ENCODE measurements around the gene BOC.

Gene BOC

DNA sequence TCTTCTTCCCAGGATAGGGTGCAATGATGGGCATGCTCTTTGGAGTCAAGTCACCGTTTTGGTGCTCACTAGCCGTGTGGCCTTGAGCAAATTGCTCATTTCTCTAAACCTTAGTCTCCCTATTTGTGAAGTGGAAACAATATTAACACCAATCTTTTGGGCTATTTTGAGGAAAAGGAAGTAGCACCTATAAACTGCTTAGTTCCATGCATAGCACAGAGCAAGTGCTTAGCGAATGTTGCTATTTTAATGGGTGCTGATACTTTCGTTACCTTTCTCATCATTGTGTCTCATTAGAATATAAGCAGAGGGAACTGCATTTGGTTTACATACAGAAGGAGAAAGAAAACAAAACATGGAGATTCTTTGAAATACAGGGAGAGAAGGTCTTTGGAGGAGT lies 66.1 kb downstream of the BOC start:
- H3K4me3 ChIP-seq (ENCODE audit: control insufficient read depth, low read depth, low read length): no peak overlapping the region
- no peak for DNase-seq (ENCODE audit: low read depth)
- TF ChIP-seq, protein P1, sequence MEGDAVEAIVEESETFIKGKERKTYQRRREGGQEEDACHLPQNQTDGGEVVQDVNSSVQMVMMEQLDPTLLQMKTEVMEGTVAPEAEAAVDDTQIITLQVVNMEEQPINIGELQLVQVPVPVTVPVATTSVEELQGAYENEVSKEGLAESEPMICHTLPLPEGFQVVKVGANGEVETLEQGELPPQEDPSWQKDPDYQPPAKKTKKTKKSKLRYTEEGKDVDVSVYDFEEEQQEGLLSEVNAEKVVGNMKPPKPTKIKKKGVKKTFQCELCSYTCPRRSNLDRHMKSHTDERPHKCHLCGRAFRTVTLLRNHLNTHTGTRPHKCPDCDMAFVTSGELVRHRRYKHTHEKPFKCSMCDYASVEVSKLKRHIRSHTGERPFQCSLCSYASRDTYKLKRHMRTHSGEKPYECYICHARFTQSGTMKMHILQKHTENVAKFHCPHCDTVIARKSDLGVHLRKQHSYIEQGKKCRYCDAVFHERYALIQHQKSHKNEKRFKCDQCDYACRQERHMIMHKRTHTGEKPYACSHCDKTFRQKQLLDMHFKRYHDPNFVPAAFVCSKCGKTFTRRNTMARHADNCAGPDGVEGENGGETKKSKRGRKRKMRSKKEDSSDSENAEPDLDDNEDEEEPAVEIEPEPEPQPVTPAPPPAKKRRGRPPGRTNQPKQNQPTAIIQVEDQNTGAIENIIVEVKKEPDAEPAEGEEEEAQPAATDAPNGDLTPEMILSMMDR (conservative IDR thresholded peaks at IDR 0.05; ENCODE audit: control insufficient read depth, insufficient read depth, low read depth, low read length): no peak

DNA sequence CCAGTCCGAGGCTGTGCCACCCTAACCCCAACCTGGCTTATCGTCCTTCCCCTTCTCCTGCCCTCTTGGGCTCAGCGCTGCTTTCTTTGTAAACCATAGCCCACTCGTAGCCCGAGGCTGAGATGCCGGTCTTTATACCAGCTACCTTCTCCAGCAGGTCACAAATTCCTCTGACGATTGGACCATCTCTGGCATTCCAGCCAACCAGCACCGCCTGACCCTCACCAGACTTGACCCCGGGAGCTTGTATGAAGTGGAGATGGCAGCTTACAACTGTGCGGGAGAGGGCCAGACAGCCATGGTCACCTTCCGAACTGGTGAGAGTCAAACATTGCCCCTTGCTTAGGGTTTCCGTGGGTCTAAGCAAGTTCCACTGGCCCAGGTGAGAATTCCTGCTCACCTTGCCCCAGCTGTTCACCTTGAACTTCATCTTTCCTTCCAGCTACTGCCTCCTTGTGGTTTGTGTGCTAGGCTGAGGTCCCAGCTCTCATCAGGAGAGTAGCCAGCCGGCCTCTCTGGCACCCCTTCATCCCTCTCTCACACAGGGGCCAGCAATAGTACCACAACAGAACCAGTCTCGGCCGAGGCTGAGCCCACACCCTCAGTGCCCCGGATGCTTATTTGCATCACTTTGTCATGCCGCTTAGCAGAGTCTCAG lies 66.7 kb downstream of the BOC start:
- no peak overlapping the region for H3K4me3 ChIP-seq (ENCODE audit: control insufficient read depth, low read depth, low read length)
- no peak for DNase-seq (ENCODE audit: low read depth)
- TF ChIP-seq, protein P1 (conservative IDR thresholded peaks at IDR 0.05; ENCODE audit: control insufficient read depth, insufficient read depth, low read depth, low read length): peak; percentile 18

DNA sequence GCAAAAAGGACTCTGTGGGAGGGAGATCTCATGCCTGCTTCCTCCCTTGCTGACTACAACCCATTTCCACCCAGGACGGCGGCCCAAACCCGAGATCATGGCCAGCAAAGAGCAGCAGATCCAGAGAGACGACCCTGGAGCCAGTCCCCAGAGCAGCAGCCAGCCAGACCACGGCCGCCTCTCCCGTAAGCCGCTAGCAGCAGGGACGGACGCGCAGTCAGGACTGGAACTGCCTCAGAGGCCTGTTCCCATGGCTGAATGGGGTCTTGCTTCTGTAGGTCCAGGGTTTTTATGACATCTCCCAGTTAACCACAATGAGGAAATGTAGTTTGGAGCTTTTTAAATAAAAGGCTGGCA lies 67.2 kb downstream of the BOC start:
- TF ChIP-seq, protein P1 (conservative IDR thresholded peaks at IDR 0.05; ENCODE audit: control insufficient read depth, insufficient read depth, low read depth, low read length): no peak
- DNase-seq (ENCODE audit: low read depth): no peak
- no peak overlapping the region for H3K4me3 ChIP-seq (ENCODE audit: control insufficient read depth, low read depth, low read length)

DNA sequence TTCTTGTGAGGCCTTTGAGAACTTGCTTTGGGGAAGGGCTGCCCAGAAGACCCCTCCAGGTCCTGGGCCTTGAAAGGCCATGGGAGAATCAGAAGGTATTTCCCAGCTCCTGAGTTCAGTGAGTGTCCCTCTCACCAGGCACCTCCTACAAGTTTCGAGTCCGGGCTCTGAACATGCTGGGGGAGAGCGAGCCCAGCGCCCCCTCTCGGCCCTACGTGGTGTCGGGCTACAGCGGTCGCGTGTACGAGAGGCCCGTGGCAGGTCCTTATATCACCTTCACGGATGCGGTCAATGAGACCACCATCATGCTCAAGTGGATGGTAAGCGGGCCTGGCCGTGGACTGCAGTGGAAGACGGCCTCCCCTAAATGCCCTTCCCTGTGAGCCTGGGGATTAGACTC lies 68.3 kb downstream of the BOC start:
- no peak overlapping the region for H3K4me3 ChIP-seq (ENCODE audit: control insufficient read depth, low read depth, low read length)
- TF ChIP-seq, protein P1 (conservative IDR thresholded peaks at IDR 0.05; ENCODE audit: control insufficient read depth, insufficient read depth, low read depth, low read length): no peak
- DNase-seq (ENCODE audit: low read depth): no peak

DNA sequence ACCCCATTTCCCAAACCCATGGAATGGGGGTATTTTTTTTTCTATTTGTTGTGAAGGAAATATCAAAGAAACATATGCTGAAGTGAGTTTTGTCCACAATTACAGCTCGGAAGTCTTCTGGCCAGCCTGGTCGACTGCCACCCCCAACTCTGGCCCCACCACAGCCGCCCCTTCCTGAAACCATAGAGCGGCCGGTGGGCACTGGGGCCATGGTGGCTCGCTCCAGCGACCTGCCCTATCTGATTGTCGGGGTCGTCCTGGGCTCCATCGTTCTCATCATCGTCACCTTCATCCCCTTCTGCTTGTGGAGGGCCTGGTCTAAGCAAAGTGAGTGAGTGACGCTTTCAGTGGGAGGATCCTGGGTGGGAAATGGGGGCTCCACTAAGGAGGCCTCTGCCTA lies 71.9 kb downstream of the BOC start:
- DNase-seq (ENCODE audit: low read depth): no peak
- H3K4me3 ChIP-seq (ENCODE audit: control insufficient read depth, low read depth, low read length): no peak overlapping the region
- TF ChIP-seq, protein P1 (conservative IDR thresholded peaks at IDR 0.05; ENCODE audit: control insufficient read depth, insufficient read depth, low read depth, low read length): no peak

DNA sequence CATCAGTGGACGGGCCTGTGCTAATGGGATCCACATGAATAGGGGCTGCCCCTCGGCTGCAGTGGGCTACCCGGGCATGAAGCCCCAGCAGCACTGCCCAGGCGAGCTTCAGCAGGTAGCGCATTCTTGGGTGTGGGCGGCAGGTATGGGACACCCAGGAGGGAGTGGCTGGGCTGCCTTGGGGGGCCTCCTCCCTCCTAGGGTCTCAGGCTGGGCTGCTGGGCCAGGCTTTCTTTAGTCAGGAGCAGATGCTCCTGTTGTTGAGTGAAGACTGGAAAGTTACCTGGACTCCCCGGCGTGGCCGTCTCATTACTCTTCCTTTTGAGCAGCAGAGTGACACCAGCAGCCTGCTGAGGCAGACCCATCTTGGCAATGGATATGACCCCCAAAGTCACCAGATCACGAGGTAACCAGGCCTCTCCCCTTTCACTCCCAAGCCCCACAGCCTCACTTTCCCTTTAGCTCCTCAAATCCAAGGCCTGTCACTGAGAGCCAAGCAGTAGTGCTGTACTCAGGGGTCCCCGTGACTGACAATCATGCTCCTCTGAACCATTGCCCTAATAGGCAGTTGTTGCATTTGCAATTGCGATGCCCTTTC lies 73.2 kb downstream of the BOC start:
- H3K4me3 ChIP-seq (ENCODE audit: control insufficient read depth, low read depth, low read length): no peak overlapping the region
- no peak for DNase-seq (ENCODE audit: low read depth)
- TF ChIP-seq, protein P1 (conservative IDR thresholded peaks at IDR 0.05; ENCODE audit: control insufficient read depth, insufficient read depth, low read depth, low read length): no peak

All from fibroblast of mammary gland (primary cell).